PC-9 (cell line): ENCODE measurements around the gene UBL4B. TPM values are rescaled to one million over a fixed set of nuclear protein-coding genes. Genes with fewer than 3 reads are reported as not detected.

Experiments
- BruUV-seq: library from RNA; stranded (reverse); fragments of 400-500 nt; replicated peaks from 2 replicates; lab custom pipeline; 2021; lab: Mats Ljungman, UMichigan
- CTCF ChIA-PET: fragments of 300-600 bp; sonication (Branson Sonifier 250); formaldehyde crosslinking; loops from one replicate; lab custom pipeline; 2022; ENCODE audit warnings: antibody characterized with exemption; lab: Charles Lee
- POLR2A ChIA-PET: fragments of 300-600 bp; sonication (Branson Sonifier 250); formaldehyde crosslinking; loops from one replicate; lab custom pipeline; 2022; ENCODE audit warnings: antibody characterized with exemption; ENCODE audit not compliant: unreplicated experiment; lab: Charles Lee
- DNase-seq, 2 experiments: peaks; one replicate each; pipeline versions ENCODE4 v3.0.0 to v3.0.0-alpha.2; 2015 to 2022; ENCODE audit warnings: mixed read lengths in 1 of 2
- H2AFZ ChIP-seq: fragments of 200-600 bp; sonication (generic); 2 replicates; pipeline ENCODE4 v1.8.1; 2017; ENCODE audit warnings: antibody characterized with exemption
- H3F3A ChIP-seq: fragments of 200-600 bp; sonication (generic); 2 replicates; pipeline ENCODE4 v1.8.1; 2017; ENCODE audit warnings: antibody characterized with exemption, mild to moderate bottlenecking, low read depth; ENCODE audit not compliant: insufficient read depth
- H3K27ac ChIP-seq: fragments of 200-600 bp; sonication (generic); 2 replicates; pipeline ENCODE4 v1.6.1; 2016; ENCODE audit warnings: mixed run types
- H3K27me3 ChIP-seq: fragments of 200-600 bp; sonication (generic); 2 replicates; pipeline ENCODE4 v1.6.1; 2016; ENCODE audit warnings: low read depth, mixed run types; ENCODE audit not compliant: insufficient read depth
- H3K36me3 ChIP-seq: fragments of 200-600 bp; sonication (generic); 2 replicates; pipeline ENCODE4 v1.6.1; 2016; ENCODE audit warnings: low read depth, mixed run types
- H3K4me1 ChIP-seq: fragments of 200-600 bp; sonication (generic); replicated peaks from 2 replicates; pipeline ENCODE4 v1.6.1; 2016; ENCODE audit warnings: mixed run types; ENCODE audit not compliant: insufficient read depth
- H3K4me2 ChIP-seq: fragments of 200-600 bp; sonication (generic); 2 replicates; pipeline ENCODE4 v1.6.1; 2017; ENCODE audit warnings: mixed run types
- H3K4me3 ChIP-seq: fragments of 200-600 bp; sonication (generic); 2 replicates; pipeline ENCODE4 v1.6.1; 2016; ENCODE audit warnings: mixed run types
- H3K79me2 ChIP-seq: fragments of 200-600 bp; sonication (generic); 2 replicates; pipeline ENCODE4 v1.6.1; 2017; ENCODE audit warnings: low read depth, mixed run types
- H3K9me2 ChIP-seq: fragments of 200-600 bp; sonication (generic); 2 replicates; pipeline ENCODE4 v1.8.1; 2017; ENCODE audit warnings: mild to moderate bottlenecking; ENCODE audit not compliant: insufficient read depth
- H3K9me3 ChIP-seq: fragments of 200-600 bp; sonication (generic); 2 replicates; pipeline ENCODE4 v1.8.1; 2016; ENCODE audit warnings: low read depth; ENCODE audit not compliant: insufficient read depth
- H4K20me1 ChIP-seq: fragments of 200-600 bp; sonication (generic); 2 replicates; pipeline ENCODE4 v1.8.1; 2017; ENCODE audit not compliant: insufficient read depth
- EZH2 ChIP-seq: fragments of 200-600 bp; sonication (generic); IDR thresholded peaks from 2 replicates; pipeline ENCODE4 v1.8.0; 2017; ENCODE audit warnings: antibody characterized with exemption, low read depth
- intact Hi-C: fragments of 100-400 bp; cut with micrococcal nuclease; formaldehyde crosslinking; loops from one replicate; pipeline ENCODE4 v1.10.0; 2022; ENCODE audit not compliant: unreplicated experiment
- total RNA-seq: library from RNA; stranded (reverse); gene quantifications from 2 replicates; pipeline ENCODE4 v1.2.3, GENCODE V29; 2021
- TF ChIP-seq, protein P1 (sequence below): fragments of 200-600 bp; sonication (generic); conservative IDR thresholded peaks from 2 replicates; pipeline ENCODE4 v1.6.1; 2017; ENCODE audit warnings: mixed run types, antibody characterized with exemption, mild to moderate bottlenecking, moderate library complexity

UBL4B gene
- total RNA-seq, 1 experiment from 2014 or later, result 0.24 TPM

DNA sequence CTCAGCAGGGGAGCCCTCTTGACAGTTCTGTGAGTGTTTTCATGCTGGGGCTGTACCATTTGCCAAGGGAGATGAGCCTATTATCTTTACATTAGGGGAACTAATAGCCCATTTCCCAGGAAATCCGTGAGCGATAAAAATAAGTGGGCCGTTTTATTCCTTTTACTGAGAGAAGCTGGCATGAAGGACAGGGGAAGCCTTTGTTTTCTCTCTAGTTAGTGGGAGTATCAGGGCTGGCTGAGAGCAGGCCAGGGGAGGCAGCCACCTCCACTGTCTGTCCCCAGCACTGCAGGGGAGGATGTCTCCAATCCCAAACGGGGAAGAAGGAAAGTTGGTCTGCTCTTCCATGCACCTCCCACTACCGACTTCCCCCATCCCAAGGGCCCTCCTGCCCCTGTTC, 2.5 kb downstream of the UBL4B start:
- Histone ChIP-seq H2AFZ (no peak overlapping the region), H4K20me1 (no peaks in the 10 kb centered on the region), H3K4me1 (peaks cover 94% of the 10 kb centered on the region), H3K9me3 (no peaks in the 10 kb centered on the region), H3K79me2 (no peaks in the 10 kb centered on the region), H3K4me2 (peak overlapping the region; percentile 28; the same call in 1 of the 2 replicates), H3K9me2 (no peaks in the 10 kb centered on the region), H3K27ac (no peak overlapping the region), H3K27me3 (no peaks in the 10 kb centered on the region), H3K4me3 (no peak overlapping the region), H3F3A (peaks cover 64% of the 10 kb centered on the region), H3K36me3 (no peaks in the 10 kb centered on the region)
- no TSS peak for BruUV-seq
- POLR2A ChIA-PET, result no interaction called here
- CTCF ChIA-PET, result interaction anchor here (0.6 to 0.7 kb wide), 2 partner anchors 14 to 566 kb away, joined by 4 to 5 read pairs; no protein-coding TSS in a partner anchor
- no peak for TF ChIP-seq EZH2
- TF ChIP-seq, protein P1, sequence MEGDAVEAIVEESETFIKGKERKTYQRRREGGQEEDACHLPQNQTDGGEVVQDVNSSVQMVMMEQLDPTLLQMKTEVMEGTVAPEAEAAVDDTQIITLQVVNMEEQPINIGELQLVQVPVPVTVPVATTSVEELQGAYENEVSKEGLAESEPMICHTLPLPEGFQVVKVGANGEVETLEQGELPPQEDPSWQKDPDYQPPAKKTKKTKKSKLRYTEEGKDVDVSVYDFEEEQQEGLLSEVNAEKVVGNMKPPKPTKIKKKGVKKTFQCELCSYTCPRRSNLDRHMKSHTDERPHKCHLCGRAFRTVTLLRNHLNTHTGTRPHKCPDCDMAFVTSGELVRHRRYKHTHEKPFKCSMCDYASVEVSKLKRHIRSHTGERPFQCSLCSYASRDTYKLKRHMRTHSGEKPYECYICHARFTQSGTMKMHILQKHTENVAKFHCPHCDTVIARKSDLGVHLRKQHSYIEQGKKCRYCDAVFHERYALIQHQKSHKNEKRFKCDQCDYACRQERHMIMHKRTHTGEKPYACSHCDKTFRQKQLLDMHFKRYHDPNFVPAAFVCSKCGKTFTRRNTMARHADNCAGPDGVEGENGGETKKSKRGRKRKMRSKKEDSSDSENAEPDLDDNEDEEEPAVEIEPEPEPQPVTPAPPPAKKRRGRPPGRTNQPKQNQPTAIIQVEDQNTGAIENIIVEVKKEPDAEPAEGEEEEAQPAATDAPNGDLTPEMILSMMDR, result no peak
- intact Hi-C loops, result no loop called here
- no peak for DNase-seq

DNA sequence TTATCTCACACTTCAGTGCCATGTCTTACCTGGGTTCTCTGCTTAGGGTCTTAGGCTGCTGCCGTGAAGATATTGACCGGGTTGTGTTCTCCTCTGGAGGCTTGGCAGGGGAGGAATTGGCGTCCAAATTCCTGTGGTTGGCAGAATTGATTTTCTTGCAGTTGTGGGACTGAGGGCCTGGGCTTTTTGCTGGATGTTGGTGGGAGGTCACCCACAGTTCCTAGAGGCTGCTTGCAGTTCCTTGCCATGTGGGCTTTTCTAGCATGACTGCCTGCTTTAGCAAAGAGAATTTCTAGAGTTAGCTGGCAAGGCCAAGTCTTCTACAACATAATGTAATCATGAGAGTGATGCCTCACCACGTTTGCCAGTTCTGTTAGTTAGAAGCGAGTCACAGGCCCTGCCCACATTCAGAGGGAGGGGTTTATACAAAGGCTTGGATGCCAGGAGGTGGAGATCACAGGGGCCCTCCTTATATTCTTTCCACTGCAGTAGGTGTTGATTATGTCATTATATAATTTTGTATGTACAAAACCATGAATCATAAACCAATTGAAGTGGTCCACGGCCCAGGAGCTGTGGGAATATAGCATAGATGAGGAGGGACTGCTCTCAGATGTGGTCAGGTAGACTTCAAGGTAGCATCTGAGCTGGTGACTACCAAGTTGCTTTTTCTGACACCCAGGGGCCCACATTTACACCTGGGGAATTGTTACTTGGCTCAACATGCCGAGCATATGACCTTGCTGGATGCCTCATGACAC, 6.6 kb downstream of the UBL4B start:
- Histone ChIP-seq H2AFZ (no peak overlapping the region), H3K4me1 (peaks cover 61% of the 10 kb centered on the region), H3K36me3 (no peaks in the 10 kb centered on the region), H4K20me1 (no peaks in the 10 kb centered on the region), H3K9me2 (no peaks in the 10 kb centered on the region), H3K4me3 (peak overlapping the region; percentile 36; the same call in 1 of the 2 replicates), H3K27me3 (no peaks in the 10 kb centered on the region), H3K79me2 (no peaks in the 10 kb centered on the region), H3K4me2 (peak overlapping the region; percentile 70), H3K27ac (peak overlapping the region; percentile 20; the same call in 1 of the 2 replicates), H3K9me3 (peaks cover 11% of the 10 kb centered on the region), H3F3A (peaks cover 42% of the 10 kb centered on the region)
- ChIA-PET CTCF (interaction anchor here (0.8 kb wide), 1 partner anchor 59 kb away, joined by 3 read pairs; no protein-coding TSS in a partner anchor), POLR2A (interaction anchor here (0.5 kb wide), 1 partner anchor 21 kb away, joined by 3 read pairs; no protein-coding TSS in a partner anchor)
- no TSS peak for BruUV-seq
- intact Hi-C loops, result no loop called here
- peak in 1 of 2 experiments; percentile 62 for DNase-seq
- no peak for TF ChIP-seq EZH2
- TF ChIP-seq, protein P1, result no peak

DNA sequence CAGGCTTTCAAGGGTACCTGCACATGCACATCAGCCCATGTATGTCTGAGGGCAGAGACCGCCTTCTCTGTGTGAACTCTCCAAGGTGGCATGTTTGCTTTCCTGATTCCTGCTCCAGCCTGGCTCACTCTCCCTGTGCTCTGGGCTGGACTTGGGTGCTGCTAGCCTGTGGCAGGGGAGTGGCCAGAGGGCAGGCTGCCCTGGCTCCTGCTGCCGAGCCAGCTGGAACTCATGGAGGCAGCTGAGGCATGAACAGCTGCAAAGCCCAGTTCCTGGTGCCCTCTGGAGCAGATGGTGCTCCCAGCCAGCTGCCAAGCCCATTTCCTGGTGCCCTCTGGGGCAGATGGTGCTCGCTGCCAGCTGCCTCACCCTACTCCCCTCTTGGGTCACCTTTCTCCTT, 7.6 kb downstream of the UBL4B start:
- Histone ChIP-seq H4K20me1 (no peaks in the 10 kb centered on the region), H3K4me3 (no peak overlapping the region), H3K27ac (no peak overlapping the region), H3K4me2 (no peak overlapping the region), H3F3A (peaks cover 33% of the 10 kb centered on the region; the same call in 1 of the 2 replicates), H3K27me3 (no peaks in the 10 kb centered on the region), H3K79me2 (no peaks in the 10 kb centered on the region), H3K9me3 (peaks cover 18% of the 10 kb centered on the region), H2AFZ (no peak overlapping the region), H3K36me3 (no peaks in the 10 kb centered on the region), H3K9me2 (no peaks in the 10 kb centered on the region), H3K4me1 (peaks cover 51% of the 10 kb centered on the region)
- no peak for DNase-seq
- ChIA-PET POLR2A (no interaction called here), CTCF (no interaction called here)
- BruUV-seq, result no TSS peak
- TF ChIP-seq, protein P1, result no peak
- TF ChIP-seq EZH2, result no peak
- intact Hi-C loops, result no loop called here
